Stimulated activated CD8-positive, alpha-beta memory T cell treated with anti-CD3 and anti-CD28 coated beads, Interleukin-2, amount 100 ng/mL, for 1 hour (primary cell): ENCODE data around the gene GNA15.
"Not testable (repeated sequence)": the region's sequence is repeated elsewhere in the genome, so short reads cannot be mapped to it uniquely, and the experiment has no call there.

Experiments
- DNase-seq, 2 donors: peaks; one replicate each; pipeline ENCODE4 v3.0.0-alpha.2; 2020; ENCODE audit warnings: low read depth in 2 of 2

Gene GNA15

GRCh38 chr19:3135961-3136683 lies at the start of gene GNA15:
Gene GNA15 (plus strand): TSS chr19:3136033. CDS start chr19:3136451, 418 bp downstream.
- no peak for DNase-seq

GRCh38 chr19:3087769-3088168 lies 48.1 kb upstream of the GNA15 start:
- DNase-seq: no peak

GRCh38 chr19:3089299-3089855 lies 46.5 kb upstream of the GNA15 start:
- DNase-seq: not testable (repeated sequence)

GRCh38 chr19:3094601-3095440 lies 41.0 kb upstream of the GNA15 start:
- DNase-seq: no peak

- peak in 1 of 2 donors; percentile 21 for DNase-seq
Observed at GRCh38 chr19:3095441-3096191, 40.2 kb upstream of the GNA15 start.

- DNase-seq: no peak
Observed at GRCh38 chr19:3096267-3096901, 39.4 kb upstream of the GNA15 start.

GRCh38 chr19:3096902-3097326 lies 38.9 kb upstream of the GNA15 start:
- DNase-seq: no peak

GRCh38 chr19:3097442-3097871 lies 38.4 kb upstream of the GNA15 start:
- DNase-seq: no peak

- DNase-seq: no peak
Observed at GRCh38 chr19:3098141-3098514, 37.7 kb upstream of the GNA15 start.

- no peak for DNase-seq
Observed at GRCh38 chr19:3098515-3099346, 37.1 kb upstream of the GNA15 start.

- DNase-seq: no peak
Observed at GRCh38 chr19:3099347-3100145, 36.3 kb upstream of the GNA15 start.

- no peak for DNase-seq
Observed at GRCh38 chr19:3100331-3100730, 35.5 kb upstream of the GNA15 start.

GRCh38 chr19:3100747-3101730 lies 34.8 kb upstream of the GNA15 start:
- DNase-seq: no peak

GRCh38 chr19:3102239-3103140 lies 33.3 kb upstream of the GNA15 start:
- DNase-seq: no peak

- DNase-seq: no peak
Observed at GRCh38 chr19:3104708-3104983, 31.2 kb upstream of the GNA15 start.

- DNase-seq: no peak
Observed at GRCh38 chr19:3105641-3106508, 30.0 kb upstream of the GNA15 start.
